Neural cell (in vitro differentiated cells): ENCODE results near the gene PLCZ1.

Experiments used
- EP300 ChIP-seq: fragments of 450-650 bp; conservative IDR thresholded peaks from 2 replicates; pipeline ENCODE4 v1.6.1; 2014; ENCODE audit warnings: antibody characterized with exemption, mild to moderate bottlenecking, moderate library complexity; ENCODE audit not compliant: poor library complexity, severe bottlenecking
- EZH2 ChIP-seq: fragments of 200-600, 300-800 bp; shearing (Covaris generic), sonication (generic); IDR thresholded peaks from 2 replicates; pipeline ENCODE4 v1.6.1; 2014; ENCODE audit warnings: antibody characterized with exemption, low read length, borderline replicate concordance, mild to moderate bottlenecking; ENCODE audit not compliant: insufficient read depth, poor library complexity, severe bottlenecking
- POLR2AphosphoS5 ChIP-seq: IDR thresholded peaks from 2 replicates; pipeline ENCODE4 v1.6.1; 2012
- RAD21 ChIP-seq: fragments of 450-650 bp; conservative IDR thresholded peaks from 2 replicates; pipeline ENCODE4 v1.6.1; 2014; ENCODE audit warnings: antibody characterized with exemption, mild to moderate bottlenecking, moderate library complexity
- REST ChIP-seq: IDR thresholded peaks from 2 replicates; pipeline ENCODE4 v1.6.1; 2012; ENCODE audit warnings: borderline replicate concordance
- SMC3 ChIP-seq: fragments of 450-650 bp; conservative IDR thresholded peaks from 2 replicates; pipeline ENCODE4 v1.6.1; 2014; ENCODE audit warnings: antibody characterized with exemption, mild to moderate bottlenecking, moderate library complexity; ENCODE audit not compliant: poor library complexity
- TAF1 ChIP-seq: IDR thresholded peaks from 2 replicates; pipeline ENCODE4 v1.6.1; 2012; ENCODE audit warnings: low read depth
- TF ChIP-seq, protein P1 (sequence below): fragments of 450-650 bp; IDR thresholded peaks from 2 replicates; pipeline ENCODE4 v1.5.1; 2014; ENCODE audit warnings: antibody characterized with exemption, mild to moderate bottlenecking, moderate library complexity; ENCODE audit not compliant: poor library complexity, severe bottlenecking

GRCh38 chr12:18653465-18653864 lies 84.3 kb downstream of the PLCZ1 start:
- TF ChIP-seq POLR2AphosphoS5, result no peak
- TF ChIP-seq REST, result no peak
- TF ChIP-seq, protein P1, sequence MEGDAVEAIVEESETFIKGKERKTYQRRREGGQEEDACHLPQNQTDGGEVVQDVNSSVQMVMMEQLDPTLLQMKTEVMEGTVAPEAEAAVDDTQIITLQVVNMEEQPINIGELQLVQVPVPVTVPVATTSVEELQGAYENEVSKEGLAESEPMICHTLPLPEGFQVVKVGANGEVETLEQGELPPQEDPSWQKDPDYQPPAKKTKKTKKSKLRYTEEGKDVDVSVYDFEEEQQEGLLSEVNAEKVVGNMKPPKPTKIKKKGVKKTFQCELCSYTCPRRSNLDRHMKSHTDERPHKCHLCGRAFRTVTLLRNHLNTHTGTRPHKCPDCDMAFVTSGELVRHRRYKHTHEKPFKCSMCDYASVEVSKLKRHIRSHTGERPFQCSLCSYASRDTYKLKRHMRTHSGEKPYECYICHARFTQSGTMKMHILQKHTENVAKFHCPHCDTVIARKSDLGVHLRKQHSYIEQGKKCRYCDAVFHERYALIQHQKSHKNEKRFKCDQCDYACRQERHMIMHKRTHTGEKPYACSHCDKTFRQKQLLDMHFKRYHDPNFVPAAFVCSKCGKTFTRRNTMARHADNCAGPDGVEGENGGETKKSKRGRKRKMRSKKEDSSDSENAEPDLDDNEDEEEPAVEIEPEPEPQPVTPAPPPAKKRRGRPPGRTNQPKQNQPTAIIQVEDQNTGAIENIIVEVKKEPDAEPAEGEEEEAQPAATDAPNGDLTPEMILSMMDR, result no peak
- no peak for TF ChIP-seq EZH2
- no peak for TF ChIP-seq EP300
- TF ChIP-seq TAF1, result no peak
- no peak for TF ChIP-seq RAD21
- TF ChIP-seq SMC3, result no peak
